Endometrial microvascular endothelial cells (primary cell): Measurements from ENCODE around the gene EVPL. TPM values are rescaled to one million over a fixed set of nuclear protein-coding genes. Genes with fewer than 3 reads are reported as not detected.
"Not testable (repeated sequence)": the region's sequence is repeated elsewhere in the genome, so short reads cannot be mapped to it uniquely, and the experiment has no call there.

ENCODE experiments used
- in situ Hi-C: cut with HindIII; loops from 2 replicates; pipeline ENCODE4 v1.10.0; 2017; ENCODE audit warnings: low sequenced_read_pairs, low pct_unique_long_range_greater_than_20kb; ENCODE audit errors: inconsistent ontology term
- total RNA-seq: library from RNA; depleted of rRNA; stranded (reverse); fragments of >200 nt; gene quantifications from one replicate; pipeline ENCODE4 v1.2.3, GENCODE V29; 2015; ENCODE audit errors: inconsistent ontology term

Gene EVPL
- total RNA-seq, 1 donor from 2014 or later = not detected

DNA sequence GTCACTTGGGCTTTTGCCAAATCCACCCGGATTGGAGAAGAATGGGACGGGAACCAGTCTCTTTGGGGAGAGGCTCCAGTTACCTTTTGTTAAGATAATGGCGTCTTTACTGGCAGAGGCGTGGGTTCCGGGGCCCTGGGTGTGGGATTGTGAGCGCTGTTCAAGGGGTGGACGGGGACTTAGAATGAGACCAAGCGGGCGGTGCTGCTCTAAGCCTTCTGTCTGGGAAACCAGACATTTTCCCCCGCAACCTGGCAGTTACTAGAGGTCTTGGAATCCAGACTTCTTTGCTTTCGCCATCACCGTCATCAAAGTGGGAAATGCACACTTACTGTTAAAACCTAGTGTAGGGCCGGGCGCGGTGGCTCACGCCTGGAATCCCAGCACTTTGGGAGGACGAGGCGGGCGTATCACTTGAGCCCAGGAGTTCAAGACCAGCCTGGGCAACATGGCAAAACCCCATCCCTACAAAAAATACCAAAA is 47.4 kb downstream of the EVPL start:
- in situ Hi-C loops = no loop called here

DNA sequence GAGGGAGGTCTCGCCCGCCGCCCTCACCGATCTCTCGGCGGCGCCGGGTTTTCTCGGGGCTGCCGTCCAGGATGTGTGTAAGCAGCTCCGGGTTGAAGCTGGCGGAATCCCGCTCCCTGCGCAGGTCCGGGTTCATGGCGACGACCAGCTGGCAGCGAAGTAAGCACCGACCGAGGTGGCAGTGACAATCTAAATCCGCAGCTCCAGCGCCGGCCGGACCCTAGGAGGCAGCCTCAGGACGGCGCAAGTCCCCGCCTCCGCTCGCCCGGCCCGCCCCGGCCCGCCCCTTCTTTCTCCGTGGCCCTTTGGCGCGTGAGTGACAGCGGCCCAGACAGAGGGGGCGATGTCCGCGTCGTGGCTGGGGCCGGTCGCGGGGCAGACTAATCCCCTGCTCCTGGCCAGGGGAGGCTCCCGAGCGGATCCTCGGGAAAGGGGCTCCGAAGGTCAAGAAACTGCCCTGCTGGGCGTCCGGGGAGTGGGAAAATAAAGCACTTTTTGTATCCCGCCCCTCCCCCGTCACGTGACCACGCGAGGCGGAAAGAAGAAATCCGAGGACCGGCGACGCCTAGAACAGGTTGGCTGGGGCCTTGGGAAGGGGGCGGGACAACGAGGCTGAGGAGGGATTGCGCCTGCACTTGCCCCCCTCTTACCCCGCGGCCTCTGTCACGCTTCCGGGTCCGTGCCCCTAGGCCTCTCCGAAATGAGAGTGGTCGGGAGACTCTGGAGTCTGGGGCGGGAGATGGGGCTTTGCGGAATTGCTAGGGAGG is 48.0 kb downstream of the EVPL start, which contains the start of the genes ACOX1 and TEN1:
ACOX1 (minus strand) TSS at position 229 of the 767 bp plus-strand sequence; CDS start at position 136, 93 bp downstream.
TEN1 (plus strand) TSS at position 303 of the 767 bp plus-strand sequence. CDS start 6,953 bp downstream, outside the sequence.
- in situ Hi-C loops = no loop called here

DNA sequence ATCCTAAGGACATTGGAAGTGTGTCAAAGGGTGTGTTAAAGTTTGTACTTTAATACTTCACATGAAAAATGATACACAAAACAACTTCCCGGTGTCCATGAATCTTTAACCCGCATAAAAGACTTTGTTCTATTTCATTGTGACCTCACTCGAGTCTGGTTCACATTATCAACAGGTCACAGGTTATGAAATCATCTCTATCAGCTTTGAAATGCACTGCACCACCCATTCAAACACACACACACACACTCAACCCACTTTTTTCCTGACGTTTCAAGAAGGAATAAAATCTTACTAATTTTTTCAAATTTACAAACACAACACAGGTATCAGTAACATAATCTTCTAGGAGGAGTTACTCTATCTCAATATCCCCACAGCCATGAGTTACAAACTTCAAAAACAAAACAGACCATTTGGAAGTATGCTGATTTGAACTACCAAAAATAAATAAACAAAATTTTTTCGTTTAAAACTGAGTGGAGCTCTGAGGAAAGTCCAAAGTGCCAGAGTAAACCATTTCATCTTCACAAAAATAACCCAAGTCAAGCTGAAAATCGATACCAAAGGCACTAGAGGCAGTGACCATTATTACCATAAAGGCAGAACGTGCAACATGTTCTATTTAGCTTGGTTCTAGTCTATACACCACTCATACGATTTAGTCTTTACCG is 50.8 kb downstream of the EVPL start:
- in situ Hi-C loops = no loop called here

DNA sequence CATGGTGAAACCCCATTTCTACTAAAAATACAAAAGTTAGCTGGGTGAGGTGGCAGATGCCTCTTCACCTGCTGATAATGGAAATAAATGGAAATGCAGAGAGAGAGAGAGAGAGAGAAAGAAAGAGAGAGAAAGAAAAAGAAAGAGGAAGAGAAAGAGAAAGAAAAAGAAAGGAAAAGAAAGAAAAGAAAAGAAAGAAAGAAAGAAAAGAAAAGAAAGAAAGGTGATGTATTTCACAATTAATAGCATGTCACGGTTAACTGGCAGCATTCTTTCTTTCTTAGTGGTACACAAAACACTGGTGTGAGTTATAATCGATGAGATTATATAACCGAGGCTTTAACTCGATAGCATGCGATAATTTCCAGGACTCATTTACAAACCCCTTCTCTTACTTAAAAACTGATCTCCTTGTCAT is 51.3 kb downstream of the EVPL start:
- in situ Hi-C loops = no loop called here

DNA sequence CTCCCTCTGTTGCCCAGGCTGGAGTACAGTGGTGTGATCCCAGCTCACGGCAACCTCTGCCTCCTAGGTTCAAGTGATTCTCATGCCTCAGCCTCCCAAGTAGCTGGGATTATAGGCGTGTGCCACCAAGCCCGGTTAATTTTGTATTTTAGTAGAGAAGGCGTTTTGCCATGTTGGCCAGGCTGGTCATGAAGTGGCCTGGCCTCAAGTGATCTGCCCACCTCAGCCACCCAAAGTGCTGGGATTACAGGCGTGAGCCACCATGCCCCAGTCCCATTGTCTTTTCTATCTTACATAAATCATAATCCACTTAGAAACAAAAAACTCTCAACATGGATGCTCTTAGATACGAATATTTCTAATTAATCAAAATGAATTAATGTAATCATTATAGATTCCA is 51.9 kb downstream of the EVPL start:
- in situ Hi-C loops = not testable (repeated sequence)

DNA sequence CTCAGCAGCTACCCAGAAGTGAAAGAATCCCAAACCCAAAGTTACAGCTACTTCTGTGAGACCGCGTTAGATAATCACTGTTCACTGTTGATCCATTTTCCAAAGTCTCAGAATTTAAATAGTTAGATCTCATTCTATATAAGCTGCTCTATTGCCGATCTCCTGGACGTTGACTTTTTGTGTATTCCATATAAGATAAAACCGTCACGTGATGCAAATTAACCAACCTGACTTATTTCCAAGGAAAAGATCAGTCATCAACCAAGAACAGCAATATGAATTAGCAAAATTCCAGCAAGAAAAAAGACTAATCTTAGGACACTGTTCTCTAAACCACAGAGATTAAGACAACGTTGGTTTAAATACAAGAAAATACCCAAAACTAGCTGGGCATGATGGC is 56.5 kb downstream of the EVPL start:
- in situ Hi-C loops = no loop called here

DNA sequence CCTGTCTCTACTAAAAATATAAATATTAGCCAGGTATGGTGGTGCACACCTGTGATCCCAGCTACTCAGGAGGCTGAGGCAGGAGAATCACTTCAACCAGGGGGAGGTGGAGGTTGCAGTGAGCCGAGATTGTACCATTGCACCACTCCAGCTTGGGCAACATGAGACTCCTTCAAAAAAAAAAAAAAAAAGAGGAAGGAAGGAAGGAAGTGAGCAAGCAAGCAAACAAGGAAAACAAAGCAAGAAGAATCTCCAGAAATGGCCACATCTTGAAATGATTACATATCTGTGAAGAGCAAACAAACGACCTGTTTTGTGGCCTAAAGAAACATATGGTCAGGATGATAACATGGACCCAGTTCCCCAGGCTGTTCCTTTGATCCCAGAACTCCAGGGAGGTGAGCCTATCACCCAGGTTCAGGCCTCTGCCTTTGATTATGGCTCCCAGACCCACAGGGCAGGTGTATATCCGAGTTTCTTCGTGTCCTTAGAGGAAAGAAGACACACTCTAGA is 57.0 kb downstream of the EVPL start:
- in situ Hi-C loops = no loop called here

DNA sequence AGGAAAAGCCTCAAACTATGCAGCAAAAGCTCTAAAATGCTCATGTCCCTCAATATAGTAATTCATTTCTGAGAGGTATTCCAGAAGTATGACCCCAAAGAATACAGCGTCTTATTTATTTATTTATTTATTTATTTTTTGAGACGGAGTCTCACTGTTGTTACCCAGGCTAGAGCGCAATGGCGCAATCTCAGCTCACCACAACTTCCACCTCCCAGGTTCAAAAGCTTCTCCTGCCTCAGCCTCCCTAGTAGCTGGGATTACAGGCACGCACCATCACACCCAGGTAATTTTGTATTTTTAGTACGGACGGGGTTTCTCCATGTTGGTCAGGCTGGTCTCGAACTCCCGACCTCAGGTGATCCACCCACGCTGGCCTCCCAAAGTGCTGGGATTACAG is 58.1 kb downstream of the EVPL start:
- in situ Hi-C loops = not testable (repeated sequence)

DNA sequence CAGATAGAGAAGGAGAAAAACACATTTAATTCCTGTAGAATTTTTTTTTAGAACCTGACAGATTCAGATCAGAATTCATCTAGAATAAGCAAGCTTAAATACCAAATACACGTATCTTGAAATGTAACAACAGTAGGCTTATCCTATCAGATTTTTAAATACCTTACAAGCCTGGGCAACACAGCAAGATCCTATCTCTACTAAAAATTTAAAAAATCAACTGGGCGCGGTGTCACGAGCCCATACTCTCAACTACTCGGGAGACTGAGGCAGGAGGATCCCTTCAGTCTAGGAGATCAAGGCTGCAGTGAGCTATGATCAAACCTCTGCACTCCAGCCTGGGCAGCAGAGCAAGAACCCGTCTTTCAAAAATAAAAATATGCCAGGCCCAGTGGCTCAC is 61.6 kb downstream of the EVPL start:
- in situ Hi-C loops = no loop called here

DNA sequence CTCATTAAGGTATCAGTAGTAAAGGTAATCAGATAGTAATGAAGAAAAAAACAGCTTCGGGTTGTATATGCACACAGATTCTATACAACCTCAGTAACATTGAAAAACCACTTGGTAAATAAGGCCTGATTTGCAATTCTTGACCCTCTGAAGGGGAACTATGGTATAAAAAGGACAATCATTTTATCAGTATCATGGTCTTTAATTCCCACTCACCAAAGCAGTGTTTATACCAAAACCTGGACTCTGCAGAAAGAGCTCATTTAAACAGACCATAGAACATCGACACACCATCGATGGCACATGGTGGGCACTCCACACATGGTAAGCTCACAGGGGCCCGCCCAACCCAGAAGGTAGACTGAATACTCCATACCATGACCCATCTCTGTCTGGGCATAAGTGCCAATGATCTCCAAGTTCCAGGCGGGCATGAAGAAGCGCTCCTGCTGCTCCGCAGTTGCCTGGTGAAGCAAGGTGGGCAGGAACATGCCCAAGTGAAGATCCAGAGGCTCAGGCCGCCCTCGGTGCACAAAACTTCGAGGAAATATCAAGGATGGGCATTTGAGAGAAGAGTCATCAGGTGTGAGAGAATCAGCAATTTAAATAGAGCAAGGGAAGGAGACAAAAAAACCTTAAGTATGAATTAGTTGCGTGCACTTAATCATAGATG is 67.1 kb downstream of the EVPL start:
- in situ Hi-C loops = no loop called here

DNA sequence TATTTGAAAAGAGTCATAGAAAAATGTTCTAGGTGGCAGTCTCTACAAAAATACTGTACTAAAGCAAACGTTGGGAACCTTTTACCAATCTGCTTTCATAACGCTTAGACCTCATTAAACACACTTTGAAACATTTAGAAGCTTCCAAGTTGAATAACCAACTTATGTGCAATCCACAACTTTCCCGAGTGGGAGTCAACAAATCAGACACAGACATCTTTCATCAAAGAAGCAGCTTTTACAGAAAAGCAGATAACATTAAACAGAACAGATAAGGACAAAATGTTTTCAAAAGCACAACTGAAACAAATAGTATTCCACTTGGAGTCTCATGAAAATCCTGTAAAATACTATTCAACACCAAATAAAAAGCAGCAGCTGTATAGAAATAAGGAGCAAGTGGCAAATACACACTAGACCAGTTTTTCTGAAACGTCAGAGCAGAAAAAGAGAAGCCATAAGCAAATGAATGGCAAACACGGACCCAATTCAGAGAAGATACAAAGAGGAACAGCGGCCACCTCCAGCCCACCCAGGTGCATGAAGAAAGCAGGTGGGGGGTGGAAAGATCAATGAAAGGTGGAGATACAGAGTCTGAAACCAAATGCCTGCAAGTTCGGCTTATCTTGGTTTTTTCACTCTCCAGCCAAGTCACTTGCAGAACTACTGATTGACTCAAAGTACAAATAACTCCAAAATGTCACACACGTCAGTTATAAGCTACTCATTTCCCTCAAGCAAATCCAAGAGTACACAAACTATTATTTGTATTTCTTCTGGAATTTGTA is 67.9 kb downstream of the EVPL start:
- in situ Hi-C loops = no loop called here

Other genes with a start within 250 kb of the EVPL start
- 53.0 TPM for gene UNK, start 242.5 kb downstream of the EVPL start, total RNA-seq
- gene UNC13D, start 182.9 kb downstream of the EVPL start, total RNA-seq = 0.09 TPM
- gene WBP2, start 172.0 kb downstream of the EVPL start, total RNA-seq = 50.3 TPM
- gene TRIM47, start 148.7 kb downstream of the EVPL start, total RNA-seq = 53.3 TPM
- 26.3 TPM for gene TRIM65, start 130.4 kb downstream of the EVPL start, total RNA-seq
- gene MRPL38, start 122.4 kb downstream of the EVPL start, total RNA-seq = 44.7 TPM
- gene FBF1, start 86.3 kb downstream of the EVPL start, total RNA-seq = 6.8 TPM
- 41.9 TPM for gene ACOX1, start 48.1 kb downstream of the EVPL start, total RNA-seq
- gene TEN1, start 48.1 kb downstream of the EVPL start, total RNA-seq = 17.7 TPM
- gene CDK3, start 26.5 kb downstream of the EVPL start, total RNA-seq = 1.3 TPM
- gene SRP68, start 45.2 kb upstream of the EVPL start, total RNA-seq = 42.7 TPM
- gene GALR2, start 47.5 kb upstream of the EVPL start, total RNA-seq = not detected
- gene ZACN, start 51.9 kb upstream of the EVPL start, total RNA-seq = not detected
- 70.9 TPM for gene EXOC7, start 76.5 kb upstream of the EVPL start, total RNA-seq
- not detected for gene FOXJ1, start 113.9 kb upstream of the EVPL start, total RNA-seq
- not detected for gene RNF157, start 213.2 kb upstream of the EVPL start, total RNA-seq
- gene UBALD2, start 238.0 kb upstream of the EVPL start, total RNA-seq = 7.1 TPM